Activated CD4-positive, alpha-beta T cell treated with anti-CD3 and anti-CD28 coated beads for 36 hours (primary cell): ENCODE data around the gene PSMB1. TPM values are rescaled to one million over a fixed set of nuclear protein-coding genes. Genes with fewer than 3 reads are reported as not detected.

Source experiments
- ATAC-seq: fragments of 200-7000 bp; cut with Tn5 transposase; one replicate; pipeline ENCODE4 v1.10.0; 2021; ENCODE audit warnings: mild to moderate bottlenecking, moderate library complexity
- CTCF ChIA-PET: fragments of 350-600 bp; sonication (Branson Sonifier 250); formaldehyde crosslinking; loops from one replicate; lab custom pipeline; 2021; ENCODE audit warnings: antibody characterized with exemption; lab: Charles Lee
- POLR2A ChIA-PET: fragments of 350-600 bp; sonication (Branson Sonifier 250); formaldehyde crosslinking; loops from one replicate; lab custom pipeline; 2021; ENCODE audit warnings: antibody characterized with exemption, inconsistent platforms; lab: Charles Lee
- DNase-seq: peaks from one replicate; pipeline ENCODE4 v3.0.0-alpha.2; 2020
- H3K27ac Mint-ChIP-seq: one replicate; pipeline ENCODE4 v1.8.0; 2021; ENCODE audit warnings: mixed read lengths
- H3K27me3 Mint-ChIP-seq: one replicate; pipeline ENCODE4 v1.8.0; 2021; ENCODE audit warnings: mixed read lengths
- H3K36me3 Mint-ChIP-seq: one replicate; pipeline ENCODE4 v1.8.0; 2021; ENCODE audit warnings: low read depth, mixed read lengths
- H3K4me1 Mint-ChIP-seq: one replicate; pipeline ENCODE4 v1.8.0; 2021; ENCODE audit warnings: mixed read lengths
- H3K4me3 Mint-ChIP-seq: one replicate; pipeline ENCODE4 v1.8.0; 2021; ENCODE audit warnings: mild to moderate bottlenecking, moderate library complexity, mixed read lengths
- H3K9me3 Mint-ChIP-seq: one replicate; pipeline ENCODE4 v1.8.0; 2021; ENCODE audit warnings: low read depth, mixed read lengths
- intact Hi-C, 2 experiments: fragments of 100-400 bp; cut with DNase I in 1 of 2; cut with micrococcal nuclease in 1 of 2; formaldehyde crosslinking; loops; one replicate each; pipeline versions ENCODE4 v1.14.2 to v1.15.1; 2022 to 2024; cut with DNase I, micrococcal nuclease
- total RNA-seq, 2 experiments: library from RNA; stranded (reverse); gene quantifications; one replicate each; pipeline ENCODE4 v1.2.3, GENCODE V29; 2021

PSMB1 gene
- total RNA-seq, 2 experiments from 2014 or later = 129 to 245 TPM

- Mint-ChIP-seq H3K9me3 (no peaks in the 10 kb centered on the region), H3K4me3 (no peak overlapping the region), H3K4me1 (no peaks in the 10 kb centered on the region), H3K27ac (no peak overlapping the region), H3K36me3 (peaks cover 35% of the 10 kb centered on the region), H3K27me3 (no peaks in the 10 kb centered on the region)
- POLR2A ChIA-PET = no interaction called here
- DNase-seq = no peak
- intact Hi-C loops = no loop called here
- CTCF ChIA-PET = interaction anchor here (1.1 to 2.1 kb wide), 2 partner anchors 9 to 11 kb away, joined by 3 to 10 read pairs; partner anchors contain the start of gene PDCD2
- no peak for ATAC-seq
Measured at GRCh38 chr6:170572704-170573466, 19.8 kb upstream of the PSMB1 start.

- intact Hi-C loops = no loop called here
- Mint-ChIP-seq H3K9me3 (no peaks in the 10 kb centered on the region), H3K27ac (no peak overlapping the region), H3K4me3 (no peak overlapping the region), H3K36me3 (peaks cover 44% of the 10 kb centered on the region), H3K4me1 (peaks cover 9% of the 10 kb centered on the region), H3K27me3 (no peaks in the 10 kb centered on the region)
- no peak for DNase-seq
- ATAC-seq = no peak
- ChIA-PET POLR2A (no interaction called here), CTCF (interaction anchor here (1.2 kb wide), 1 partner anchor 33 kb away, joined by 3 read pairs; no protein-coding TSS in a partner anchor)
Measured at GRCh38 chr6:170564936-170565530, 11.9 kb upstream of the PSMB1 start.

GRCh38 chr6:170561555-170561954 lies 8.4 kb upstream of the PSMB1 start:
- DNase-seq (no peak), ATAC-seq (no peak)
- Mint-ChIP-seq H3K36me3 (peaks cover 41% of the 10 kb centered on the region), H3K27ac (no peak overlapping the region), H3K4me3 (no peak overlapping the region), H3K27me3 (no peaks in the 10 kb centered on the region), H3K4me1 (peaks cover 28% of the 10 kb centered on the region), H3K9me3 (no peaks in the 10 kb centered on the region)
- CTCF ChIA-PET = interaction anchor here (0.5 kb wide), 1 partner anchor 512 kb away, joined by 3 read pairs; no protein-coding TSS in a partner anchor
- intact Hi-C loops = no loop called here
- POLR2A ChIA-PET = no interaction called here

GRCh38 chr6:170555305-170555704 lies 2.2 kb upstream of the PSMB1 start:
- ChIA-PET POLR2A (no interaction called here), CTCF (interaction anchor here (1.1 to 1.5 kb wide), 2 partner anchors 26 to 28 kb away, joined by 4 read pairs; no protein-coding TSS in a partner anchor)
- intact Hi-C loops = loop anchor here in 1 of 2 experiments (2.0 to 10.0 kb wide), 2 partner anchors 251 to 855 kb away; partner anchors contain the start of gene FAM120B
- Mint-ChIP-seq H3K27ac (no peak overlapping the region), H3K4me3 (no peak overlapping the region), H3K4me1 (peaks cover 30% of the 10 kb centered on the region), H3K27me3 (no peaks in the 10 kb centered on the region), H3K9me3 (no peaks in the 10 kb centered on the region), H3K36me3 (peaks cover 32% of the 10 kb centered on the region)
- ATAC-seq (no peak), DNase-seq (no peak)

- DNase-seq (no peak), ATAC-seq (no peak)
- H3K27ac Mint-ChIP-seq = no peak overlapping the region
- no peaks in the 10 kb centered on the region for H3K27me3 Mint-ChIP-seq
- no peak overlapping the region for H3K4me3 Mint-ChIP-seq
- H3K36me3 Mint-ChIP-seq = peaks cover 33% of the 10 kb centered on the region
- ChIA-PET CTCF (interaction anchor here (1.5 kb wide), 1 partner anchor 29 kb away, joined by 4 read pairs; no protein-coding TSS in a partner anchor), POLR2A (no interaction called here)
- intact Hi-C loops = loop anchor here (1.0 to 10.0 kb wide), 6 partner anchors 30 to 854 kb away; partner anchors contain the start of genes DYNLT2 (in 2 of the 2), ERMARD (in 2 of the 2), FAM120B (in 2 of the 2) and PDCD2 (in 2 of the 2)
- peaks cover 33% of the 10 kb centered on the region for H3K4me1 Mint-ChIP-seq
- H3K9me3 Mint-ChIP-seq = no peaks in the 10 kb centered on the region
Measured at GRCh38 chr6:170554796-170555137, 1.7 kb upstream of the PSMB1 start.

- no peak within 1 kb of the TSS for H3K4me3 Mint-ChIP-seq
- ChIA-PET CTCF (interaction anchor here (0.8 kb wide), 1 partner anchor 24 kb away, joined by 4 read pairs; no protein-coding TSS in a partner anchor), POLR2A (interaction anchor here (0.7 kb wide), 1 partner anchor 13 kb away, joined by 4 read pairs; no protein-coding TSS in a partner anchor)
- H3K27ac Mint-ChIP-seq = no peak within 1 kb of the TSS
- ATAC-seq (peak; percentile 96), DNase-seq (peak; percentile 98)
- peaks cover 35% of the 10 kb centered on the region for H3K36me3 Mint-ChIP-seq
- H3K4me1 Mint-ChIP-seq = peaks cover 36% of the 10 kb centered on the region
- H3K9me3 Mint-ChIP-seq = no peaks in the 10 kb centered on the region
- H3K27me3 Mint-ChIP-seq = no peaks in the 10 kb centered on the region
- intact Hi-C loops = loop anchor here (1.0 to 10.0 kb wide), 6 partner anchors 30 to 853 kb away; partner anchors contain the start of genes DYNLT2 (in 2 of the 2), ERMARD (in 2 of the 2), FAM120B (in 2 of the 2) and PDCD2 (in 2 of the 2)
Measured at GRCh38 chr6:170554013-170554795, 1.1 kb upstream of the PSMB1 start, which contains the start of gene TBP. TSS of gene TBP (plus strand) at chr6:170554369. CDS start at chr6:170557030, 2,661 bp downstream.

GRCh38 chr6:170553534-170554012 lies 466 bp upstream of the PSMB1 start:
- H3K4me1 Mint-ChIP-seq = peaks cover 37% of the 10 kb centered on the region
- ChIA-PET POLR2A (interaction anchor here (0.7 kb wide), 1 partner anchor 14 kb away, joined by 4 read pairs; no protein-coding TSS in a partner anchor), CTCF (interaction anchor here (0.8 to 1.9 kb wide), 3 partner anchors 13 to 31 kb away, joined by 3 to 7 read pairs (median 4); partner anchors contain the start of gene PDCD2)
- no peak overlapping the region for H3K4me3 Mint-ChIP-seq
- intact Hi-C loops = loop anchor here (1.0 to 10.0 kb wide), 7 partner anchors 31 to 853 kb away; partner anchors contain the start of genes DYNLT2 (in 2 of the 2), ERMARD (in 2 of the 2), FAM120B (in 2 of the 2) and PDCD2 (in 2 of the 2)
- no peaks in the 10 kb centered on the region for H3K9me3 Mint-ChIP-seq
- no peaks in the 10 kb centered on the region for H3K27me3 Mint-ChIP-seq
- ATAC-seq (peak; percentile 62), DNase-seq (no peak)
- H3K36me3 Mint-ChIP-seq = peaks cover 37% of the 10 kb centered on the region
- H3K27ac Mint-ChIP-seq = no peak overlapping the region

- ChIA-PET CTCF (no interaction called here), POLR2A (no interaction called here)
- no peak overlapping the region for H3K4me3 Mint-ChIP-seq
- no peak for ATAC-seq
- intact Hi-C loops = no loop called here
- H3K27me3 Mint-ChIP-seq = no peaks in the 10 kb centered on the region
- no peak overlapping the region for H3K27ac Mint-ChIP-seq
- no peaks in the 10 kb centered on the region for H3K9me3 Mint-ChIP-seq
- no peak for DNase-seq
- H3K36me3 Mint-ChIP-seq = peaks cover 67% of the 10 kb centered on the region
- peaks cover 40% of the 10 kb centered on the region for H3K4me1 Mint-ChIP-seq
Measured at GRCh38 chr6:170545405-170545804, 7.7 kb downstream of the PSMB1 start.

- Mint-ChIP-seq H3K9me3 (no peaks in the 10 kb centered on the region), H3K27me3 (no peaks in the 10 kb centered on the region), H3K27ac (peak overlapping the region; percentile 8), H3K36me3 (peaks cover 59% of the 10 kb centered on the region), H3K4me1 (peaks cover 21% of the 10 kb centered on the region), H3K4me3 (no peak overlapping the region)
- intact Hi-C loops = no loop called here
- ChIA-PET CTCF (interaction anchor here (1.1 to 3.1 kb wide), 4 partner anchors 10 to 13 kb away, joined by 3 to 30 read pairs (median 6); partner anchors contain the start of gene PSMB1), POLR2A (no interaction called here)
- ATAC-seq (no peak), DNase-seq (no peak)
Measured at GRCh38 chr6:170542031-170542719, 10.9 kb downstream of the PSMB1 start.

- no peaks in the 10 kb centered on the region for H3K9me3 Mint-ChIP-seq
- intact Hi-C loops = no loop called here
- CTCF ChIA-PET = interaction anchor here (0.6 kb wide), 1 partner anchor 7 kb away, joined by 3 read pairs; no protein-coding TSS in a partner anchor
Measured at GRCh38 chr6:170537329-170537728, 15.8 kb downstream of the PSMB1 start.

More at GRCh38 chr6:170537329-170537728, 15.8 kb downstream of the PSMB1 start:
- Mint-ChIP-seq H3K4me1 (peaks cover 15% of the 10 kb centered on the region), H3K4me3 (no peak overlapping the region), H3K27me3 (no peaks in the 10 kb centered on the region), H3K36me3 (peaks cover 56% of the 10 kb centered on the region), H3K27ac (no peak overlapping the region)
- DNase-seq (no peak), ATAC-seq (no peak)
- POLR2A ChIA-PET = no interaction called here
